ENCODE measurements around the gene PRKAR1B.

Gene PRKAR1B

GRCh38 chr7:575425-576366, 151.4 kb downstream of the PRKAR1B start:
- DNase-seq: peak in 5 of 56 donors; percentile 13 to 33 (median 31)

DNA sequence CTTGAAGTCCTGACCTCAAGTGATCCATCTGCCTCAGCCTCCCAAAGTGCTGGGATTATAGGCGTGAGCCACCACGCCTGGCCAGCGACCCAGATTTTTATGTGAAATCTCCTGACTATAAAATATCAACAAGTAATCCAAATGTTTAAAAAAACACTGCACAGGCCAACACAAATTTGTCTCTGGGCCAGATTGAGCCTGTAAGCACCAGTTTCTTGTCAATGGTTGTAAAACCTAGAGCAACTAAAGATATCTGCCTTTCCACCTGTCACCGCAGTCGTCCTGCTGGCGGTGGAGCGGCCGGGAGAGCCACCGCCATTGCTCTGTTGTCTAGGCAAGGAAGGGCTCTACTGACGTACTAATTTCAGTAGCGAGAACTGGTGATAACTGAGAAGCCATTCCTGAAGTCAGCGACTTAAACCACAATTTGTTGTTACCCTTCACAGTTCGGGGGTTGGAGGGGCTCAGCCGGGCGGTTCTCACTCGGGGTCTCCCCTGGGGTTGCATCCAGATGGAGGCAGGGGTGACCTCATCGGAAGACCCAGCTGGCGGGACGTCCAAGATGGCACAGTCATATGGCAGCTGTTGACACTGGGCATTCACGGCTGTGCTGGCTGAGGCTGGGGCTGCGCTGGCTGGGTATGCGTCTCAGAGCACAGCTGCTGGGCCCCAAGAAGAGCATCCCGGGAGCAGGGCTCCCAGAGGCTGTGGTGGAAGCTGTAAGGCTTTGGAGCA, 152.3 kb downstream of the PRKAR1B start:
- DNase-seq: peak in 9 of 56 donors; percentile 13 to 45 (median 25)

GRCh38 chr7:573933-574381, 153.1 kb downstream of the PRKAR1B start:
- peak in 2 of 56 donors; percentile 9 to 12 for DNase-seq

- no peak for DNase-seq
Measured at GRCh38 chr7:573269-573932, 153.7 kb downstream of the PRKAR1B start.

- DNase-seq: no peak
Measured at GRCh38 chr7:572416-573268, 154.4 kb downstream of the PRKAR1B start.

- DNase-seq: no peak
Measured at GRCh38 chr7:571718-572415, 155.2 kb downstream of the PRKAR1B start.

- DNase-seq: no peak
Measured at GRCh38 chr7:571096-571717, 155.9 kb downstream of the PRKAR1B start.

DNA sequence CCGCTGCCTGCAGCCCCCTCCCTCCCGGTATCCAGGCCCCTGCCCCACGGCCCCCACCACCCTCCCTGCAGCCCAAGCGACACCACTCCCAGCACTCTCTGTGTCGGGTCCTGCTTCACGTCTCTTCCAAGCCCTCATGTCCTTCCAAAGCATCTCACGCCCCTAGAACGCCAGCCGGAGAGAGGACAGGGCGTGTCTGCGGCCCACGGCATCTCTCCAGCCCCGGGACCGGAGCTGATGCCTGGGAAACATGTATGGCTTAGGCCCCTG, 156.3 kb downstream of the PRKAR1B start:
- DNase-seq: no peak

GRCh38 chr7:569996-570800, 156.9 kb downstream of the PRKAR1B start:
- DNase-seq: no peak

- no peak for DNase-seq
Measured at GRCh38 chr7:569071-569855, 157.8 kb downstream of the PRKAR1B start.

- DNase-seq: no peak
Measured at GRCh38 chr7:568031-568951, 158.8 kb downstream of the PRKAR1B start.

DNA sequence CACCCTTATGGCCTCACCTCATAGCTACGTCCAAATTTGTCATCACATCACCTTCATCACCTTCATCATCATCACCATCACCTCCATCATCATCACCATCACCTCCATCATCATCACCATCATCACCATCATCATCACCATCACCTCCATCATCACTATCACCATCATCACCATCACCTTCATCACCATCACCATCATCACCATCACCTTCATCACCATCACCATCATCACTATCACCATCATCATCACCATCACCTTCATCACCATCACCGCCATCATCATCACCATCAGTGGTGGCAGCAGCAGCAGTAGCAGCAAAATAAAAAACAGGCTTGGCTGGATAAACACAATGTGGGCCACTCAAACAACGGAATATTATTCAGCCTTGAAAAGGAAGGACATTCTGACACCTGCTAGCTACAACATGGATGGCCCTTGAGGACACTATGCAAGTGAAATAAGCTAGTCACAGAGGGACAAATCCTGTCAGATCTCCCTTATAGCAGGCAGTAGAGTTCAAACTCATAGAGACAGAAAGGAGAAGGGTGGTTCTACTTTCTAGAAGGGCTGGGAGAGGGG, 159.7 kb downstream of the PRKAR1B start:
- DNase-seq: no peak

DNA sequence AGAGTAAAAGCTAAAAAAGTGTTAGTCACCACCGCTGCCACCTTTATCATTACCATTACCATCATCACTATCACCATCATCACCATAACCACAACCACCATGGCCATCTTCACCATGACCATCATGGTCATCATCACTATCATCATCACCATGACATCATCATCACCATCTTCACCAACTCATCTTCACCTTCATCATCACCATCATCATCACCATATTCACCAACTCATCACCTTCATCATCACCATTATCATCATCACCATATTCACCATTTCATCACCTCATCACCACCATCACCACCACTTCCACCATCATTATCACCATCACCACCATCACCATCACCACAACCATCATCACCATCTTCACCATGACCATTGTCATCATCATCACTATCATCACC, 161.0 kb downstream of the PRKAR1B start:
- DNase-seq: no peak

DNA sequence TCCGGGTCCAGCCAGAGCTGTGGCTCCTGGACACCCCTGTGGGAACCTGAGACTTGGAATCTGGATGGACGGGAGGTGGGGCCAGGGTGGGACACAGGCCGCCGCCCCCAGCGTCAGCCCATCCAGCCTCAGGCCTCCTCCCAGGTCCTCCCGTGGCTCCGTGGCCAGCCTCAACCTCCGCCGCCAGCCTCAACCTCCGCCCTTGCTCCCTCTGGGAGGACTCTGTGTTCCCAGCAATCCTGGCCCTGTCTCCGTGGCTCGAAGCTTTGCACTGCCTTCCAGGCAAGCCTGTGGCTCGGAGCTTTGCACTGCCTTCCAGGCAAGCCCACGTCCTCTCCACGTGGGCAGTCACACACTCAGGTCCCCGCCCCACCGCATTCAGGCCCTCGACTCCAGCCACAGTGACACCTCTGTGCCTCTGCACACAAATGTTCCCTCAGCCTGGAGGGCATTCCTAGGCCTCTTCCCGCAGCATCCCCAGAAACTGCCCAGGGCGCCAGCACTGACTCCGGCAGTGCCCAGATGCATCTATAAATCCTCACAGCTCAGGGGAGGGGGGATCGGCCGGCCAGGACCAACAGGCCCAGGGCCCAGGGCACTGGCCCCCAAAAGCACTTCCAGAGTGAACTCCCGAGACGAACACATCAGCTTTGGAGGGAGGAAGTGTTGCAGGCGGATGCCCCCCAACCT, 162.8 kb downstream of the PRKAR1B start:
- DNase-seq: peak in 2 of 56 donors; percentile 3 to 22

- DNase-seq: no peak
Measured at GRCh38 chr7:563629-564170, 163.4 kb downstream of the PRKAR1B start.

Measured in amygdala (tissue), 56 donors.